Measurements from ENCODE around the gene FCHO2.

FCHO2 gene

DNA sequence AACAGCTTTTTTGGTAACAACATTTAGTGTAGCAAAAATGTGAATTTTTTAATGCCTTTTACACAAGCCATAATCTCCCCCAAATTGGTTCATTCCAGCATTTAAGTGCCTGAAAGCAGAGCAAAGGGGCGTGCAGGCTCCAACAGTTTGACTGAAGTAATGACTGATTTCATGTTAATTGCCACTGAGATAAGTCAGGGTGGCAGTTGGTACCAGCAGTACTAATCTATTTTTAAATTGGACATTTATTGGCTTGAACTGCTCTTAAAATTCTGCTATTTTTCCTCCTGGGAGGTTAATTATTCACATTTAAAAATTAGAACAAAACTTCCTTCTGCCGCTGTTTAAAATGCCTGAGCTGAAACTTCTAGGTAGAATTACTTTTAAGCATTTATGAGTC lies 176.9 kb downstream of the FCHO2 start:
- H3K4me2 ChIP-seq (ENCODE audit: low read depth, low read length, poor library complexity, severe bottlenecking), result no peak overlapping the region
- H4K20me1 ChIP-seq (ENCODE audit: insufficient read depth, low read length, poor library complexity, severe bottlenecking), result no peaks in the 10 kb centered on the region
- no peaks in the 10 kb centered on the region for H3K27me3 ChIP-seq (ENCODE audit: insufficient read depth, low read length, poor library complexity, severe bottlenecking)
- no peak overlapping the region for H3K4me3 ChIP-seq (ENCODE audit: low read length, poor library complexity, severe bottlenecking)
- H3K9me2 ChIP-seq (replicated peaks; ENCODE audit: low read depth, low read length), result no peaks in the 10 kb centered on the region
- no peaks in the 10 kb centered on the region for H3K79me2 ChIP-seq (ENCODE audit: insufficient read depth, low read length)
- no peaks in the 10 kb centered on the region for H3K9me3 ChIP-seq (ENCODE audit: insufficient read depth, low read depth, low read length)
- no peak overlapping the region for H2AFZ ChIP-seq (ENCODE audit: low read length)
- no peaks in the 10 kb centered on the region for H3F3A ChIP-seq (ENCODE audit: low read depth)
- H3K36me3 ChIP-seq (ENCODE audit: insufficient read depth, low read length), result no peaks in the 10 kb centered on the region
- no peak overlapping the region for H3K9ac ChIP-seq (ENCODE audit: low read depth, low read length, poor library complexity, severe bottlenecking)
- H3K4me1 ChIP-seq (ENCODE audit: insufficient read depth, low read length, poor library complexity, severe bottlenecking), result no peaks in the 10 kb centered on the region
- TF ChIP-seq, protein P1, sequence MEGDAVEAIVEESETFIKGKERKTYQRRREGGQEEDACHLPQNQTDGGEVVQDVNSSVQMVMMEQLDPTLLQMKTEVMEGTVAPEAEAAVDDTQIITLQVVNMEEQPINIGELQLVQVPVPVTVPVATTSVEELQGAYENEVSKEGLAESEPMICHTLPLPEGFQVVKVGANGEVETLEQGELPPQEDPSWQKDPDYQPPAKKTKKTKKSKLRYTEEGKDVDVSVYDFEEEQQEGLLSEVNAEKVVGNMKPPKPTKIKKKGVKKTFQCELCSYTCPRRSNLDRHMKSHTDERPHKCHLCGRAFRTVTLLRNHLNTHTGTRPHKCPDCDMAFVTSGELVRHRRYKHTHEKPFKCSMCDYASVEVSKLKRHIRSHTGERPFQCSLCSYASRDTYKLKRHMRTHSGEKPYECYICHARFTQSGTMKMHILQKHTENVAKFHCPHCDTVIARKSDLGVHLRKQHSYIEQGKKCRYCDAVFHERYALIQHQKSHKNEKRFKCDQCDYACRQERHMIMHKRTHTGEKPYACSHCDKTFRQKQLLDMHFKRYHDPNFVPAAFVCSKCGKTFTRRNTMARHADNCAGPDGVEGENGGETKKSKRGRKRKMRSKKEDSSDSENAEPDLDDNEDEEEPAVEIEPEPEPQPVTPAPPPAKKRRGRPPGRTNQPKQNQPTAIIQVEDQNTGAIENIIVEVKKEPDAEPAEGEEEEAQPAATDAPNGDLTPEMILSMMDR (conservative IDR thresholded peaks at IDR 0.05; ENCODE audit: low read length), result no peak
- TF ChIP-seq EZH2phosphoT487 (IDR thresholded peaks at IDR 0.05; ENCODE audit: borderline replicate concordance), result no peak

DNA sequence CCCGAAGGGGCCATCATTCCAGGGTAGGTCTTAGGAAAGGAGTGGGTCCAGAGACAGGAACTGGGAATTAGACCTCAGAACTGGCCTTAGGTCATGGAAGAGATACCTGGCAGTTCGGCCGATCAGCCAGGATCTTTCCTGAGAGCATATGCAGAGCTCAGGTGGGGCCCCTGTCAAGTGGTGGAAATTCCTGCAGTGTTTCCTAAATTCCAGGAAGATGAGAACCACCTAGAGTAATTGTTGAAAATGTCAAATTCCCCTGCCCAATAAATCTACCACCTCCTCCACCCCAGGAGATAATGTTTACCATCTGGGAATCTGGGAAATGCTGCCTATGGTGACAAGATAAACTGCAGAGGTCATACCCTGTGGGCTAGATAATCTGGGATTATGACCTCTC lies 179.2 kb downstream of the FCHO2 start:
- Histone ChIP-seq H4K20me1 (ENCODE audit: insufficient read depth, low read length, poor library complexity, severe bottlenecking) (no peaks in the 10 kb centered on the region), H3K4me2 (ENCODE audit: low read depth, low read length, poor library complexity, severe bottlenecking) (no peak overlapping the region), H3K27me3 (ENCODE audit: insufficient read depth, low read length, poor library complexity, severe bottlenecking) (peaks cover 4% of the 10 kb centered on the region), H3K9me2 (replicated peaks; ENCODE audit: low read depth, low read length) (no peaks in the 10 kb centered on the region), H3K9me3 (ENCODE audit: insufficient read depth, low read depth, low read length) (no peaks in the 10 kb centered on the region), H3F3A (ENCODE audit: low read depth) (no peaks in the 10 kb centered on the region), H3K9ac (ENCODE audit: low read depth, low read length, poor library complexity, severe bottlenecking) (no peak overlapping the region), H3K4me1 (ENCODE audit: insufficient read depth, low read length, poor library complexity, severe bottlenecking) (no peaks in the 10 kb centered on the region), H3K36me3 (ENCODE audit: insufficient read depth, low read length) (no peaks in the 10 kb centered on the region), H3K4me3 (ENCODE audit: low read length, poor library complexity, severe bottlenecking) (no peak overlapping the region), H2AFZ (ENCODE audit: low read length) (no peak overlapping the region), H3K79me2 (ENCODE audit: insufficient read depth, low read length) (no peaks in the 10 kb centered on the region)
- no peak for TF ChIP-seq EZH2phosphoT487 (IDR thresholded peaks at IDR 0.05; ENCODE audit: borderline replicate concordance)
- TF ChIP-seq, protein P1 (conservative IDR thresholded peaks at IDR 0.05; ENCODE audit: low read length), result no peak

DNA sequence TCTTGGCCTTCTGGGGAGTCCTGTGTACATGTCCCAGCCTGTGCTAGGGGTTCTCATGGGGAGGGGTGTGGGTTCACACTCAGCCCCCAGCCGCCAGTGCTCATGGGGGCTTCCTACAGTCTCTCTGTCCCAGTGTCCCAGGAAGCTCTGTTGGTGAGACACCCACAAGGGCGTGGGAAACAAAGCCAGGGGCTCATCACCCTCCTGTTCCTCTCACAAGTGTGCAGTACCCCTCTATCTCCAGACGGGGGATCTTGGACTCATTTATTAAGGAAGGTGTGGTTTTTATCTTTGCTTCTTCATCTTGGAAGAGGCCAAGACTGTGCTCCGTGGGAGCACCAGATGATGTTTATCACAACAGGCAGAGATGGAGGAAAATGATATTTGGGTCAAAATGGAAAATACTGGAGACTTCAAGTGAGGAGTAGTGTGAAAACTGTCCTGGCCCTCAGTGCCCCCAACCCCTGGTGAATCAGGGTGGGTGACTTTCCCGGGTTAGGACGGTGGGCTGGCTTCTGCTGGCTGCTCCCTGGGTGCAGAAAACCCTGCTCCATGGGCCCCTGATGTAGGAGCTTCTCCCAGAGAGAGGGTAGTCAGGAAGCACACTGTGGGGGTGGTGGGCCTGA lies 179.7 kb downstream of the FCHO2 start:
- H3F3A ChIP-seq (ENCODE audit: low read depth), result no peaks in the 10 kb centered on the region
- H3K9me2 ChIP-seq (replicated peaks; ENCODE audit: low read depth, low read length), result no peaks in the 10 kb centered on the region
- no peaks in the 10 kb centered on the region for H3K4me1 ChIP-seq (ENCODE audit: insufficient read depth, low read length, poor library complexity, severe bottlenecking)
- H3K9ac ChIP-seq (ENCODE audit: low read depth, low read length, poor library complexity, severe bottlenecking), result no peak overlapping the region
- no peaks in the 10 kb centered on the region for H3K36me3 ChIP-seq (ENCODE audit: insufficient read depth, low read length)
- H3K9me3 ChIP-seq (ENCODE audit: insufficient read depth, low read depth, low read length), result no peaks in the 10 kb centered on the region
- H3K4me3 ChIP-seq (ENCODE audit: low read length, poor library complexity, severe bottlenecking), result no peak overlapping the region
- TF ChIP-seq, protein P1 (conservative IDR thresholded peaks at IDR 0.05; ENCODE audit: low read length), result peak; percentile 58
- TF ChIP-seq EZH2phosphoT487 (IDR thresholded peaks at IDR 0.05; ENCODE audit: borderline replicate concordance), result no peak
- H3K79me2 ChIP-seq (ENCODE audit: insufficient read depth, low read length), result no peaks in the 10 kb centered on the region
- H4K20me1 ChIP-seq (ENCODE audit: insufficient read depth, low read length, poor library complexity, severe bottlenecking), result no peaks in the 10 kb centered on the region
- no peak overlapping the region for H2AFZ ChIP-seq (ENCODE audit: low read length)
- peaks cover 4% of the 10 kb centered on the region for H3K27me3 ChIP-seq (ENCODE audit: insufficient read depth, low read length, poor library complexity, severe bottlenecking)
- no peak overlapping the region for H3K4me2 ChIP-seq (ENCODE audit: low read depth, low read length, poor library complexity, severe bottlenecking)

Measured in Loucy (cell line).